HCT116 (cell line): ENCODE results near the gene AHSA1. TPM values are rescaled to one million over a fixed set of nuclear protein-coding genes. Genes with fewer than 3 reads are reported as not detected.
A peak's percentile ranks its signal among the peaks of the same experiment; 100 is the strongest.

Experiments used
- ATAC-seq: fragments of 200-7000 bp; cut with Tn5 transposase; 2 replicates; pipeline ENCODE4 v1.9.1; 2020; ENCODE audit warnings: mild to moderate bottlenecking, moderate library complexity
- BruUV-seq: library from RNA; stranded (reverse); fragments of 400-500 nt; replicated peaks from 2 replicates; lab custom pipeline; 2021; lab: Mats Ljungman, UMichigan
- CTCF ChIA-PET: fragments of 300-600 bp; sonication (Branson Sonifier 250); formaldehyde crosslinking; loops from one replicate; lab custom pipeline; 2021; ENCODE audit warnings: antibody characterized with exemption; lab: Charles Lee
- POLR2A ChIA-PET: fragments of 300-600, 350-600 bp; sonication (Branson Sonifier 250); formaldehyde crosslinking; loops from one replicate; lab custom pipeline; 2021; ENCODE audit warnings: antibody characterized with exemption; lab: Charles Lee
- RAD21 ChIA-PET, 2 experiments: fragments of 300-600 bp; sonication (Branson Sonifier 250); formaldehyde crosslinking; loops; one replicate each; lab custom pipeline; 2023; ENCODE audit warnings: low total read pairs in 2 of 2; ENCODE audit not compliant: uncharacterized antibody in 2 of 2, unreplicated experiment in 2 of 2, low non-redundant PET in 1 of 2; lab: Charles Lee
- DNase-seq: peaks from one replicate; pipeline ENCODE4 v3.0.0-alpha.2; 2010; ENCODE audit warnings: low read depth, low spot score
- H2AFZ ChIP-seq: fragments of 200-600 bp; shearing (Covaris generic), sonication (generic); 2 replicates; pipeline ENCODE4 v1.6.1; 2017; ENCODE audit warnings: low read depth, mixed run types, mixed read lengths, antibody characterized with exemption, low read length; ENCODE audit not compliant: poor library complexity, severe bottlenecking
- H3K27ac ChIP-seq: 2 replicates; pipeline ENCODE4 v1.5.1; 2012; ENCODE audit warnings: low read depth, low read length
- H3K27me3 ChIP-seq: fragments of 200-600 bp; sonication (generic); 2 replicates; pipeline ENCODE4 v1.6.1; 2016; ENCODE audit warnings: mixed run types, low read length, mixed read lengths; ENCODE audit not compliant: insufficient read depth
- H3K36me3 ChIP-seq, 2 experiments: fragments of 200-500 bp in 1 of 2; fragments of 200-600 bp in 1 of 2; sonication (Bioruptor generic) in 1 of 2; sonication (generic) in 1 of 2; 2 replicates each; pipeline versions ENCODE4 v1.5.1 to v1.6.1; 2014 to 2016; ENCODE audit warnings: low read length in 2 of 2, inconsistent platforms in 1 of 2, mixed read lengths in 1 of 2, mixed run types in 1 of 2; ENCODE audit not compliant: insufficient read depth in 2 of 2, control insufficient read depth in 1 of 2
- H3K4me1 ChIP-seq, 2 experiments: fragments of 200-600 bp in 1 of 2; sonication (generic) in 1 of 2; 2 replicates each; pipeline versions ENCODE4 v1.5.1 to v1.6.1; 2012 to 2017; ENCODE audit warnings: low read length in 2 of 2, inconsistent platforms in 1 of 2, mild to moderate bottlenecking in 1 of 2, mixed read lengths in 1 of 2, mixed run types in 1 of 2, moderate library complexity in 1 of 2; ENCODE audit not compliant: insufficient read depth in 2 of 2, control insufficient read depth in 1 of 2
- H3K4me2 ChIP-seq: fragments of 200-600 bp; sonication (generic); 2 replicates; pipeline ENCODE4 v1.6.1; 2017; ENCODE audit warnings: mixed run types, low read length, mixed read lengths
- H3K4me3 ChIP-seq, 2 experiments: fragments of 200-600 bp in 1 of 2; sonication (generic) in 1 of 2; replicated peaks in 1 of 2; 2 replicates each; pipeline ENCODE4 v1.5.1; 2011 to 2016; ENCODE audit warnings: low read length in 2 of 2, control low read depth in 1 of 2, low read depth in 1 of 2, mild to moderate bottlenecking in 1 of 2, mixed read lengths in 1 of 2, mixed run types in 1 of 2
- H3K79me2 ChIP-seq: fragments of 200-600 bp; sonication (generic); 2 replicates; pipeline ENCODE4 v1.6.1; 2017; ENCODE audit warnings: mild to moderate bottlenecking, mixed run types, low read length, moderate library complexity, mixed read lengths; ENCODE audit not compliant: insufficient read depth
- H3K9ac ChIP-seq: fragments of 200-600 bp; sonication (generic); 2 replicates; pipeline ENCODE4 v1.6.1; 2016; ENCODE audit warnings: low read length, mixed read lengths
- H3K9me2 ChIP-seq: fragments of 200-600 bp; sonication (generic), shearing (Covaris generic); 2 replicates; pipeline ENCODE4 v1.6.1; 2017; ENCODE audit warnings: mixed run types, mild to moderate bottlenecking, moderate library complexity; ENCODE audit not compliant: insufficient read depth
- H3K9me3 ChIP-seq, 2 experiments: fragments of 200-500 bp in 1 of 2; fragments of 200-600 bp in 1 of 2; sonication (Bioruptor generic) in 1 of 2; sonication (generic) in 1 of 2; 2 replicates each; pipeline ENCODE4 v1.6.1; 2014 to 2017; ENCODE audit warnings: low read length in 2 of 2, mixed read lengths in 2 of 2, inconsistent platforms in 1 of 2, low read depth in 1 of 2, mild to moderate bottlenecking in 1 of 2, mixed run types in 1 of 2, moderate library complexity in 1 of 2; ENCODE audit not compliant: control insufficient read depth in 1 of 2, insufficient read depth in 1 of 2
- H4K20me1 ChIP-seq: fragments of 200-600 bp; sonication (generic), shearing (Covaris generic); 2 replicates; pipeline ENCODE4 v1.6.1; 2017; ENCODE audit warnings: mixed run types, mild to moderate bottlenecking, moderate library complexity; ENCODE audit not compliant: insufficient read depth
- ATF3 ChIP-seq: IDR thresholded peaks from 2 replicates; pipeline ENCODE4 v1.6.1; 2012
- CEBPB ChIP-seq: IDR thresholded peaks from 2 replicates; pipeline ENCODE4 v1.6.1; 2012; ENCODE audit warnings: low read depth
- ELF1 ChIP-seq: IDR thresholded peaks from 2 replicates; pipeline ENCODE4 v1.6.1; 2012; ENCODE audit warnings: low read depth, borderline replicate concordance
- EZH2 ChIP-seq: fragments of 200-600 bp; sonication (generic); IDR thresholded peaks from 2 replicates; pipeline ENCODE4 v1.6.1; 2017; ENCODE audit warnings: antibody characterized with exemption, mixed run types
- EZH2phosphoT487 ChIP-seq: fragments of 200-600 bp; IDR thresholded peaks from 2 replicates; pipeline ENCODE4 v1.6.1; 2018; ENCODE audit warnings: antibody characterized with exemption, borderline replicate concordance
- MAX ChIP-seq: IDR thresholded peaks from 2 replicates; pipeline ENCODE4 v1.6.1; 2012
- POLR2AphosphoS5 ChIP-seq: IDR thresholded peaks from 2 replicates; pipeline ENCODE4 v1.6.1; 2011; ENCODE audit warnings: mild to moderate bottlenecking, low read depth, low read length, moderate library complexity
- REST ChIP-seq: IDR thresholded peaks from 2 replicates; pipeline ENCODE4 v1.6.1; 2012; ENCODE audit warnings: low read depth
- SP1 ChIP-seq: IDR thresholded peaks from 2 replicates; pipeline ENCODE4 v1.6.1; 2012; ENCODE audit warnings: low read depth
- TCF7L2 ChIP-seq: IDR thresholded peaks from 2 replicates; pipeline ENCODE4 v1.7.0; 2011; ENCODE audit warnings: borderline replicate concordance, inconsistent platforms; ENCODE audit not compliant: insufficient read depth, insufficient read length; ENCODE audit errors: extremely low read depth
- ZBTB33 ChIP-seq: IDR thresholded peaks from 2 replicates; pipeline ENCODE4 v1.6.1; 2011; ENCODE audit warnings: mild to moderate bottlenecking, low read length, moderate library complexity; ENCODE audit not compliant: insufficient replicate concordance; ENCODE audit errors: extremely low read depth
- ZFX ChIP-seq: fragments of 450-650 bp; IDR thresholded peaks from 2 replicates; pipeline ENCODE4 v1.6.1; 2017
- ZNF274 ChIP-seq: fragments of 200-500 bp; sonication (Bioruptor generic); IDR thresholded peaks from 2 replicates; pipeline ENCODE4 v1.6.1; 2014; ENCODE audit warnings: mild to moderate bottlenecking, low read depth, low read length, inconsistent platforms
- intact Hi-C: fragments of 100-400 bp; cut with micrococcal nuclease; formaldehyde crosslinking; loops from 2 replicates; pipeline ENCODE4 v1.10.0; 2022
- total RNA-seq: library from RNA; stranded (reverse); gene quantifications from one replicate; pipeline ENCODE4 v1.2.1, GENCODE V29; 2021; ENCODE audit not compliant: unreplicated experiment

Gene AHSA1
- total RNA-seq, 1 experiment from 2014 or later = 222 TPM

GRCh38 chr14:77469539-77469938 is 11.6 kb downstream of the AHSA1 start:
- no TSS peak for BruUV-seq
- ChIA-PET CTCF (interaction anchor here (1.5 kb wide), 1 partner anchor 11 kb away, joined by 5 read pairs; no protein-coding TSS in a partner anchor), POLR2A (no interaction called here)
- Histone ChIP-seq H3K4me2 (no peak overlapping the region), H3K4me3 (no peak overlapping the region), H3K9me3 (no peaks in the 10 kb centered on the region), H3K9ac (no peak overlapping the region), H2AFZ (no peak overlapping the region), H3K27me3 (0 out of 2 replicates have a peak, but pooled peaks cover 4% of the 10 kb centered on the region), H4K20me1 (no peaks in the 10 kb centered on the region)
- DNase-seq = no peak
- intact Hi-C loops = no loop called here
- TF ChIP-seq ZBTB33 (no peak), CEBPB (no peak), TCF7L2 (no peak)
- TF ChIP-seq, all 23 proteins: peak for 0
- Histone ChIP-seq H3K36me3 (peaks cover 37 to 39% of the 10 kb centered on the region in 2 experiments; a peak in 3 of 4 replicates), H3K27ac (no peak overlapping the region), H3K79me2 (peaks cover 4% of the 10 kb centered on the region; the same call in 1 of the 2 replicates), H3K9me2 (no peaks in the 10 kb centered on the region), H3K4me1 (no peaks in the 10 kb centered on the region)
- RAD21 ChIA-PET = no interaction called here
- ATAC-seq = 0 out of 2 replicates have a peak, but pooled peaks have one; percentile 13

- RAD21 ChIA-PET = no interaction called here
- POLR2A ChIA-PET = no interaction called here
- Histone ChIP-seq H3K4me3 (no peak overlapping the region), H3K9ac (no peak overlapping the region), H3K36me3 (peaks cover 29 to 32% of the 10 kb centered on the region in 2 experiments; a peak in 3 of 4 replicates), H3K4me1 (no peaks in the 10 kb centered on the region), H3K27ac (no peak overlapping the region), H3K4me2 (no peak overlapping the region), H3K27me3 (0 out of 2 replicates have a peak, but pooled peaks cover 4% of the 10 kb centered on the region), H3K9me3 (no peaks in the 10 kb centered on the region), H3K79me2 (peaks cover 3% of the 10 kb centered on the region; the same call in 1 of the 2 replicates), H4K20me1 (no peaks in the 10 kb centered on the region), H2AFZ (no peak overlapping the region), H3K9me2 (no peaks in the 10 kb centered on the region)
- no TSS peak for BruUV-seq
- intact Hi-C loops = no loop called here
- no peak; the same call in 1 of the 2 replicates for ATAC-seq
- CTCF ChIA-PET = no interaction called here
- no peak for DNase-seq
- TF ChIP-seq REST (no peak), POLR2AphosphoS5 (no peak), MAX (no peak), SP1 (no peak), ELF1 (no peak), ZNF274 (no peak), ZFX (no peak), EZH2phosphoT487 (no peak), EZH2 (no peak), ATF3 (no peak)
Observed at GRCh38 chr14:77470224-77470870, 12.5 kb downstream of the AHSA1 start.
